Measurements from ENCODE around the gene CASK. TPM values are rescaled to one million over a fixed set of nuclear protein-coding genes. Genes with fewer than 3 reads are reported as not detected.
A peak's percentile ranks its signal among the peaks of the same experiment; 100 is the strongest.

CASK gene
- total and polyA plus RNA-seq, 4 donors = 3.6 to 14.8 (median 6.2) TPM

DNA sequence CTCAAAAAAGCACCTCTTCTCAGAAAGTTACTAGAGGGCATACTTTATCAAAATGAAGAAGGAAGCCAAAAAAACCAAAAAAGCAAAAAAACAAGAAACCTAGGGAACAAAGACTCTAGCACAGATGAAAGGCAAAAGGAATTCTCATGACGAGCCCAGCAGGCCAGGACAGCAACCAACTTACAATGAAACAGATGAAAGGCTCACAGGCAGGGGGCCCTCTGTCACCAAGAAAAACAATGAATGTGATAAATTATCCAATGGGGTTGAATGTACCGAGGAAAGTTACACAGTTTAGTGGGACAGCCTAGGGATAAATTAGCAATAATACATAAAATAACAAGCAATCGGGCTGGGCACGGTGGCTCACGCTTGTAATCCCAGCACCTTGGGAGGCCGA, 120.4 kb downstream of the CASK start:
- no peak for DNase-seq (ENCODE audit: low spot score)
- Histone ChIP-seq H3K27me3 (ENCODE audit: control insufficient read depth in 4 of 4, insufficient read depth in 4 of 4, low read length in 3 of 4) (no peaks in the 10 kb centered on the region), H3K27ac (ENCODE audit: low read depth in 1 of 2, low read length in 2 of 2) (no peak overlapping the region), H3K9me3 (ENCODE audit: control insufficient read depth in 4 of 4, low read length in 3 of 4) (peaks cover 0 to 3% (median 0%) of the 10 kb centered on the region in 4 donors), H3K9ac (ENCODE audit: low read depth in 1 of 2, low read length in 2 of 2) (no peak overlapping the region), H3K4me3 (ENCODE audit: low read depth in 1 of 3, low read length in 3 of 3) (no peak overlapping the region), H3K4me1 (ENCODE audit: control insufficient read depth in 4 of 4, insufficient read depth in 4 of 4, low read length in 3 of 4) (no peaks in the 10 kb centered on the region), H3K36me3 (ENCODE audit: control insufficient read depth in 4 of 4, insufficient read depth in 3 of 4, low read depth in 1 of 4, low read length in 3 of 4) (no peaks in the 10 kb centered on the region)
- TF ChIP-seq, protein P1, sequence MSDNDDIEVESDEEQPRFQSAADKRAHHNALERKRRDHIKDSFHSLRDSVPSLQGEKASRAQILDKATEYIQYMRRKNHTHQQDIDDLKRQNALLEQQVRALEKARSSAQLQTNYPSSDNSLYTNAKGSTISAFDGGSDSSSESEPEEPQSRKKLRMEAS (IDR thresholded peaks at IDR 0.05) = no peak
- peak; percentile 57 for TF ChIP-seq RAD21 (IDR thresholded peaks at IDR 0.05)
- WGBS = 81% methylated on average over 6 of the region's 6 CpGs

DNA sequence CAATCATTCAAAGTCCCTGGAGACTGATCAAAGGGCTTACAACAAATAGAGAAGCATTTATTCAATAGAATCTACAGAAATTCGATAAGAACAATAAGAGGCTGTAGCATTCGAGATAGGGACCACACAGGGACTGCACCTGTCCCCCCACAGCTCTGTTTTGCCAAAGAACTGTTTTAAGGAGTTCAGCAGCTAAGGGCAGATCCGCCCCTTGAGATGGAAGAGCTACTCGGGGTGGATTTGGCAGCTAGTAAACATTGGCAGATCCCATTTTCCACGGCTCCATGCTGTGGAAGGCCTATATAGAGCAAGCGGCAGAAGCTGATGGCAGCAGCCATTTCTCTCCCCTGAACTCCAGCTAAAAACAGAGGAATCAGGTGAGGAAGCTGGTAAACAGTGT, 123.7 kb downstream of the CASK start:
- no peak overlapping the region for H3K4me3 ChIP-seq (ENCODE audit: low read depth in 1 of 3, low read length in 3 of 3)
- no peak overlapping the region for H3K27ac ChIP-seq (ENCODE audit: low read depth in 1 of 2, low read length in 2 of 2)
- DNase-seq (ENCODE audit: low spot score) = no peak
- TF ChIP-seq EGR1 (IDR thresholded peaks at IDR 0.05; ENCODE audit: low read depth in 2 of 2) (no peak), RAD21 (IDR thresholded peaks at IDR 0.05) (no peak), JUND (IDR thresholded peaks at IDR 0.05) (no peak), NR2F2 (IDR thresholded peaks at IDR 0.05) (no peak), YY1 (IDR thresholded peaks at IDR 0.05) (no peak), HNF4A (conservative IDR thresholded peaks at IDR 0.05) (no peak), TAF1 (conservative IDR thresholded peaks at IDR 0.05) (no peak), GABPA (IDR thresholded peaks at IDR 0.05 in 1 of 2, conservative IDR thresholded peaks at IDR 0.05 in 1 of 2) (no peak), SP1 (IDR thresholded peaks at IDR 0.05) (no peak), RXRA (IDR thresholded peaks at IDR 0.05) (no peak)
- TF ChIP-seq, protein P2, sequence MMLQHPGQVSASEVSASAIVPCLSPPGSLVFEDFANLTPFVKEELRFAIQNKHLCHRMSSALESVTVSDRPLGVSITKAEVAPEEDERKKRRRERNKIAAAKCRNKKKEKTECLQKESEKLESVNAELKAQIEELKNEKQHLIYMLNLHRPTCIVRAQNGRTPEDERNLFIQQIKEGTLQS (IDR thresholded peaks at IDR 0.05) = no peak
- TF ChIP-seq, protein P3, sequence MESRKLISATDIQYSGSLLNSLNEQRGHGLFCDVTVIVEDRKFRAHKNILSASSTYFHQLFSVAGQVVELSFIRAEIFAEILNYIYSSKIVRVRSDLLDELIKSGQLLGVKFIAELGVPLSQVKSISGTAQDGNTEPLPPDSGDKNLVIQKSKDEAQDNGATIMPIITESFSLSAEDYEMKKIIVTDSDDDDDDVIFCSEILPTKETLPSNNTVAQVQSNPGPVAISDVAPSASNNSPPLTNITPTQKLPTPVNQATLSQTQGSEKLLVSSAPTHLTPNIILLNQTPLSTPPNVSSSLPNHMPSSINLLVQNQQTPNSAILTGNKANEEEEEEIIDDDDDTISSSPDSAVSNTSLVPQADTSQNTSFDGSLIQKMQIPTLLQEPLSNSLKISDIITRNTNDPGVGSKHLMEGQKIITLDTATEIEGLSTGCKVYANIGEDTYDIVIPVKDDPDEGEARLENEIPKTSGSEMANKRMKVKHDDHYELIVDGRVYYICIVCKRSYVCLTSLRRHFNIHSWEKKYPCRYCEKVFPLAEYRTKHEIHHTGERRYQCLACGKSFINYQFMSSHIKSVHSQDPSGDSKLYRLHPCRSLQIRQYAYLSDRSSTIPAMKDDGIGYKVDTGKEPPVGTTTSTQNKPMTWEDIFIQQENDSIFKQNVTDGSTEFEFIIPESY (IDR thresholded peaks at IDR 0.05) = no peak
- TF ChIP-seq, protein P4, sequence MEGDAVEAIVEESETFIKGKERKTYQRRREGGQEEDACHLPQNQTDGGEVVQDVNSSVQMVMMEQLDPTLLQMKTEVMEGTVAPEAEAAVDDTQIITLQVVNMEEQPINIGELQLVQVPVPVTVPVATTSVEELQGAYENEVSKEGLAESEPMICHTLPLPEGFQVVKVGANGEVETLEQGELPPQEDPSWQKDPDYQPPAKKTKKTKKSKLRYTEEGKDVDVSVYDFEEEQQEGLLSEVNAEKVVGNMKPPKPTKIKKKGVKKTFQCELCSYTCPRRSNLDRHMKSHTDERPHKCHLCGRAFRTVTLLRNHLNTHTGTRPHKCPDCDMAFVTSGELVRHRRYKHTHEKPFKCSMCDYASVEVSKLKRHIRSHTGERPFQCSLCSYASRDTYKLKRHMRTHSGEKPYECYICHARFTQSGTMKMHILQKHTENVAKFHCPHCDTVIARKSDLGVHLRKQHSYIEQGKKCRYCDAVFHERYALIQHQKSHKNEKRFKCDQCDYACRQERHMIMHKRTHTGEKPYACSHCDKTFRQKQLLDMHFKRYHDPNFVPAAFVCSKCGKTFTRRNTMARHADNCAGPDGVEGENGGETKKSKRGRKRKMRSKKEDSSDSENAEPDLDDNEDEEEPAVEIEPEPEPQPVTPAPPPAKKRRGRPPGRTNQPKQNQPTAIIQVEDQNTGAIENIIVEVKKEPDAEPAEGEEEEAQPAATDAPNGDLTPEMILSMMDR (IDR thresholded peaks at IDR 0.05; ENCODE audit: low read depth, low read length, missing input control) = no peak
- TF ChIP-seq, protein P1 (IDR thresholded peaks at IDR 0.05) = no peak
- no peak overlapping the region for H3K9ac ChIP-seq (ENCODE audit: low read depth in 1 of 2, low read length in 2 of 2)
- peaks cover 0 to 3% (median 0%) of the 10 kb centered on the region in 4 donors for H3K9me3 ChIP-seq (ENCODE audit: control insufficient read depth in 4 of 4, low read length in 3 of 4)
- no peaks in the 10 kb centered on the region for H3K27me3 ChIP-seq (ENCODE audit: control insufficient read depth in 4 of 4, insufficient read depth in 4 of 4, low read length in 3 of 4)
- no peaks in the 10 kb centered on the region for H3K4me1 ChIP-seq (ENCODE audit: control insufficient read depth in 4 of 4, insufficient read depth in 4 of 4, low read length in 3 of 4)
- no peaks in the 10 kb centered on the region for H3K36me3 ChIP-seq (ENCODE audit: control insufficient read depth in 4 of 4, insufficient read depth in 3 of 4, low read depth in 1 of 4, low read length in 3 of 4)
- 90% methylated on average over 6 of the region's 6 CpGs for WGBS

DNA sequence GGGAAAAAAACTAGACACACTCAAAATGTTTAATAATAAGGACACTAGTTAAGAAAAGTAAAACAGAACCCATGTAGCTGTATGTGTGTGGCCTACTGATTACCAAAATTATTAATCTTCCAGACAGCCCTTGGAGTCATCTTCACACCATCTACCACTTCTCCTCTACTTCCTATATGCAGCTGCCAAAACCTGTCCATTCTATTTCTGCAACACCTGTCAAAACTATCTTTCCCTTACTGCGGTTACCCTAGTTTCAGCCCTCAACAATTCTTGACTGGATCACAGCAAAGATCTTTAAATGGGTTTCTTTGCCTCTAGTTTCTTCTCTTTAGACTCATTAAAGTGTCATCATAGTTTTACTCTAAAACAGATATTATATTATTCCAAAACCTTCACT, 126.8 kb downstream of the CASK start:
- TF ChIP-seq, protein P3 (IDR thresholded peaks at IDR 0.05) = no peak
- TF ChIP-seq SP1 (IDR thresholded peaks at IDR 0.05) (no peak), FOXA2 (IDR thresholded peaks at IDR 0.05) (no peak), NR2F2 (IDR thresholded peaks at IDR 0.05) (no peak), YY1 (IDR thresholded peaks at IDR 0.05) (no peak), GABPA (IDR thresholded peaks at IDR 0.05 in 1 of 2, conservative IDR thresholded peaks at IDR 0.05 in 1 of 2) (no peak), HNF4A (conservative IDR thresholded peaks at IDR 0.05) (no peak), JUND (IDR thresholded peaks at IDR 0.05) (no peak), FOXA1 (IDR thresholded peaks at IDR 0.05) (no peak), HNF4G (IDR thresholded peaks at IDR 0.05) (no peak)
- TF ChIP-seq, protein P4 (IDR thresholded peaks at IDR 0.05; ENCODE audit: low read depth, low read length, missing input control) = no peak
- TF ChIP-seq, protein P1 (IDR thresholded peaks at IDR 0.05) = no peak
- TF ChIP-seq, protein P2 (IDR thresholded peaks at IDR 0.05) = no peak
- DNase-seq (ENCODE audit: low spot score) = no peak
- whole genome bisulfite sequencing = 95% methylated on average over 1 of the region's 1 CpG

More for the DNA sequence above, 126.8 kb downstream of the CASK start:
- Histone ChIP-seq H3K4me1 (ENCODE audit: control insufficient read depth in 4 of 4, insufficient read depth in 4 of 4, low read length in 3 of 4) (no peaks in the 10 kb centered on the region), H3K27me3 (ENCODE audit: control insufficient read depth in 4 of 4, insufficient read depth in 4 of 4, low read length in 3 of 4) (no peaks in the 10 kb centered on the region), H3K36me3 (ENCODE audit: control insufficient read depth in 4 of 4, insufficient read depth in 3 of 4, low read depth in 1 of 4, low read length in 3 of 4) (no peaks in the 10 kb centered on the region), H3K27ac (ENCODE audit: low read depth in 1 of 2, low read length in 2 of 2) (no peak overlapping the region), H3K4me3 (ENCODE audit: low read depth in 1 of 3, low read length in 3 of 3) (no peak overlapping the region), H3K9me3 (ENCODE audit: control insufficient read depth in 4 of 4, low read length in 3 of 4) (peaks cover 0 to 3% (median 0%) of the 10 kb centered on the region in 4 donors), H3K9ac (ENCODE audit: low read depth in 1 of 2, low read length in 2 of 2) (no peak overlapping the region)
